IMR-90 (cell line): Measurements from ENCODE around the gene PDCD11.

ENCODE experiments used
- BHLHE40 ChIP-seq: fragments of 150-350 bp; IDR thresholded peaks from 2 replicates; pipeline ENCODE4 v1.6.1; 2016; ENCODE audit warnings: mild to moderate bottlenecking, low read depth, low read length
- CEBPB ChIP-seq: IDR thresholded peaks from 2 replicates; pipeline ENCODE4 v1.6.1; 2012; ENCODE audit warnings: low read depth, low read length, improper control_type of control experiment
- CHD1 ChIP-seq: IDR thresholded peaks from 2 replicates; pipeline ENCODE4 v1.6.1; 2012; ENCODE audit warnings: low read depth, low read length, improper control_type of control experiment
- POLR2A ChIP-seq: IDR thresholded peaks from 2 replicates; pipeline ENCODE4 v1.6.1; 2012; ENCODE audit warnings: mild to moderate bottlenecking, low read depth, low read length
- RCOR1 ChIP-seq: IDR thresholded peaks from 2 replicates; pipeline ENCODE4 v1.6.1; 2012; ENCODE audit warnings: mild to moderate bottlenecking, low read length, improper control_type of control experiment; ENCODE audit not compliant: insufficient replicate concordance
- RFX5 ChIP-seq: IDR thresholded peaks from 2 replicates; pipeline ENCODE4 v1.8.0; 2012; ENCODE audit warnings: low read depth, mild to moderate bottlenecking, low read length, moderate library complexity
- TF ChIP-seq, protein P1 (sequence below): conservative IDR thresholded peaks from 2 replicates; pipeline ENCODE4 v1.5.1; 2012; ENCODE audit warnings: mild to moderate bottlenecking, low read depth, low read length, improper control_type of control experiment
- TF ChIP-seq, protein P2 (sequence below): fragments of 150-350 bp; IDR thresholded peaks from 2 replicates; pipeline ENCODE4 v1.6.1; 2017; ENCODE audit warnings: mild to moderate bottlenecking, antibody characterized with exemption, low read length, low read depth

DNA sequence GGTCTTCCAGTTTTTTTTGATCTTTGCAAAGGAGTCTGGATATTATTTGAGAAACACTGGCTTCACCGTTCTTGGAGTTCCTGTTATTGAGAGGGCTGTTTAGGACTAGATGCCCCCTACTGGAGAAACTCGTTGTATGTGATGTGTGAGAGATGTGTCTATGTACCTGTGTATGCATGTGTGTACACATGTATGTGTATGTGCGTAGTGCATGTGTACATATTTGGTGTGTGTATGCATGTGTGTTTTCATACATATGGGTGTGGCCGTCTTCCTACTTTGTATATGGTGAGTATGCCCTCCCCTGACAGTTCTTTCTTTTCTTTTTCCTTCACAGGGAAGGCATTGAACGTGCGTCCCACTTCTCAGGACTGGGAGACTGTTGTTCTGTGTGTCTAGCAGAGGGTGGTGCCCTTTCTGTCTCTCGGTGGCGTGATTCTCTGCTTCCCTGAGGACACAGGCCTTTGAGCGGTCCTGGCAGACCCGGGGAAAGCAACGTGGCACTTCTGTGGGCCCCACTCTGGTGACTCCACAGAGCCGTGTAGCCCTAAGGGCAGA lies 85.6 kb downstream of the PDCD11 start:
- TF ChIP-seq, protein P1, sequence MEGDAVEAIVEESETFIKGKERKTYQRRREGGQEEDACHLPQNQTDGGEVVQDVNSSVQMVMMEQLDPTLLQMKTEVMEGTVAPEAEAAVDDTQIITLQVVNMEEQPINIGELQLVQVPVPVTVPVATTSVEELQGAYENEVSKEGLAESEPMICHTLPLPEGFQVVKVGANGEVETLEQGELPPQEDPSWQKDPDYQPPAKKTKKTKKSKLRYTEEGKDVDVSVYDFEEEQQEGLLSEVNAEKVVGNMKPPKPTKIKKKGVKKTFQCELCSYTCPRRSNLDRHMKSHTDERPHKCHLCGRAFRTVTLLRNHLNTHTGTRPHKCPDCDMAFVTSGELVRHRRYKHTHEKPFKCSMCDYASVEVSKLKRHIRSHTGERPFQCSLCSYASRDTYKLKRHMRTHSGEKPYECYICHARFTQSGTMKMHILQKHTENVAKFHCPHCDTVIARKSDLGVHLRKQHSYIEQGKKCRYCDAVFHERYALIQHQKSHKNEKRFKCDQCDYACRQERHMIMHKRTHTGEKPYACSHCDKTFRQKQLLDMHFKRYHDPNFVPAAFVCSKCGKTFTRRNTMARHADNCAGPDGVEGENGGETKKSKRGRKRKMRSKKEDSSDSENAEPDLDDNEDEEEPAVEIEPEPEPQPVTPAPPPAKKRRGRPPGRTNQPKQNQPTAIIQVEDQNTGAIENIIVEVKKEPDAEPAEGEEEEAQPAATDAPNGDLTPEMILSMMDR = peak; percentile 59
- TF ChIP-seq POLR2A (no peak), RFX5 (no peak), CEBPB (no peak), RCOR1 (no peak), BHLHE40 (no peak), CHD1 (no peak)
- TF ChIP-seq, protein P2, sequence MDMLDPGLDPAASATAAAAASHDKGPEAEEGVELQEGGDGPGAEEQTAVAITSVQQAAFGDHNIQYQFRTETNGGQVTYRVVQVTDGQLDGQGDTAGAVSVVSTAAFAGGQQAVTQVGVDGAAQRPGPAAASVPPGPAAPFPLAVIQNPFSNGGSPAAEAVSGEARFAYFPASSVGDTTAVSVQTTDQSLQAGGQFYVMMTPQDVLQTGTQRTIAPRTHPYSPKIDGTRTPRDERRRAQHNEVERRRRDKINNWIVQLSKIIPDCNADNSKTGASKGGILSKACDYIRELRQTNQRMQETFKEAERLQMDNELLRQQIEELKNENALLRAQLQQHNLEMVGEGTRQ = no peak
